Measurements from ENCODE around the gene GOLGA3. TPM values are rescaled to one million over a fixed set of nuclear protein-coding genes. Genes with fewer than 3 reads are reported as not detected.

Gene GOLGA3
- total RNA-seq, 5 donors from 2014 or later (not counting 1 experiment from before 2014, with no cell fraction given) = 49.1 to 77.9 (median 67.4) TPM

- 94% methylated on average over 19 of the region's 21 CpGs for WGBS (ENCODE audit: insufficient coverage)
- Mint-ChIP-seq H3K9me3 (no peaks in the 10 kb centered on the region), H3K4me1 (peaks cover 0 to 9% (median 1%) of the 10 kb centered on the region in 3 donors), H3K4me3 (no peak overlapping the region), H3K36me3 (peaks cover 44% of the 10 kb centered on the region), H3K27me3 (no peaks in the 10 kb centered on the region), H3K27ac (no peak overlapping the region)
- ChIA-PET POLR2A (no interaction called here), CTCF (no interaction called here)
- no peak for ATAC-seq (replicated peaks in 1 of 4)
- Histone ChIP-seq H3K36me3 (ENCODE audit: control insufficient read depth in 2 of 2, extremely low read depth in 1 of 2, insufficient read depth in 1 of 2, low read length in 1 of 2) (peaks cover 26 to 55% of the 10 kb centered on the region in 2 donors), H3K4me1 (ENCODE audit: control insufficient read depth in 1 of 2, extremely low read depth in 1 of 2, insufficient read depth in 2 of 2, low read length in 2 of 2) (no peaks in the 10 kb centered on the region), H3K27me3 (replicated peaks in 1 of 2; ENCODE audit: control insufficient read depth in 2 of 2, extremely low read depth in 1 of 2, insufficient read depth in 2 of 2, low read length in 1 of 2) (no peaks in the 10 kb centered on the region), H3K9me3 (no peaks in the 10 kb centered on the region), H3K27ac (ENCODE audit: low read length) (no peak overlapping the region), H3K4me3 (ENCODE audit: control insufficient read depth in 1 of 2, extremely low read depth in 1 of 2, low read length in 1 of 2) (no peak overlapping the region)
- no peak for DNase-seq
These were observed 39.6 kb downstream of the GOLGA3 start for GRCh38 chr12:132789099-132789471.

- peak overlapping the region in 1 of 2 donors; percentile 48 for H3K27ac Mint-ChIP-seq
- H3K9me3 Mint-ChIP-seq = no peaks in the 10 kb centered on the region
These were observed 40.1 kb downstream of the GOLGA3 start for GRCh38 chr12:132788375-132789098.

GRCh38 chr12:132787877-132788276 is 40.8 kb downstream of the GOLGA3 start:
- H3K4me1 Mint-ChIP-seq = peaks cover 0 to 9% (median 0%) of the 10 kb centered on the region in 3 donors
- no peak for ATAC-seq (replicated peaks in 1 of 4)
- H3K4me3 Mint-ChIP-seq = no peak overlapping the region

More at GRCh38 chr12:132788375-132789098, 40.1 kb downstream of the GOLGA3 start:
- no peak overlapping the region for H3K4me3 ChIP-seq (ENCODE audit: control insufficient read depth in 1 of 2, extremely low read depth in 1 of 2, low read length in 1 of 2)
- no peak for ATAC-seq (replicated peaks in 1 of 4)
- Mint-ChIP-seq H3K36me3 (peaks cover 47% of the 10 kb centered on the region), H3K27me3 (no peaks in the 10 kb centered on the region), H3K4me3 (no peak overlapping the region), H3K4me1 (peaks cover 0 to 9% (median 0%) of the 10 kb centered on the region in 3 donors)
- H3K27me3 ChIP-seq (replicated peaks in 1 of 2; ENCODE audit: control insufficient read depth in 2 of 2, extremely low read depth in 1 of 2, insufficient read depth in 2 of 2, low read length in 1 of 2) = no peaks in the 10 kb centered on the region
- H3K4me1 ChIP-seq (ENCODE audit: control insufficient read depth in 1 of 2, extremely low read depth in 1 of 2, insufficient read depth in 2 of 2, low read length in 2 of 2) = no peaks in the 10 kb centered on the region
- H3K9me3 ChIP-seq = no peaks in the 10 kb centered on the region
- ChIA-PET CTCF (no interaction called here), POLR2A (no interaction called here)
- H3K27ac ChIP-seq (ENCODE audit: low read length) = no peak overlapping the region
- H3K36me3 ChIP-seq (ENCODE audit: control insufficient read depth in 2 of 2, extremely low read depth in 1 of 2, insufficient read depth in 1 of 2, low read length in 1 of 2) = peaks cover 27 to 55% of the 10 kb centered on the region in 2 donors
- no peak for DNase-seq
- WGBS (ENCODE audit: insufficient coverage) = 96% methylated on average over 25 of the region's 29 CpGs

GRCh38 chr12:132786192-132786591 is 42.5 kb downstream of the GOLGA3 start:
- H3K4me1 Mint-ChIP-seq = peaks cover 0 to 9% (median 0%) of the 10 kb centered on the region in 3 donors
- Histone ChIP-seq H3K36me3 (ENCODE audit: control insufficient read depth in 2 of 2, extremely low read depth in 1 of 2, insufficient read depth in 1 of 2, low read length in 1 of 2) (peaks cover 36 to 65% of the 10 kb centered on the region in 2 donors), H3K27ac (ENCODE audit: low read length) (no peak overlapping the region), H3K27me3 (replicated peaks in 1 of 2; ENCODE audit: control insufficient read depth in 2 of 2, extremely low read depth in 1 of 2, insufficient read depth in 2 of 2, low read length in 1 of 2) (no peaks in the 10 kb centered on the region), H3K4me1 (ENCODE audit: control insufficient read depth in 1 of 2, extremely low read depth in 1 of 2, insufficient read depth in 2 of 2, low read length in 2 of 2) (no peaks in the 10 kb centered on the region), H3K4me3 (ENCODE audit: control insufficient read depth in 1 of 2, extremely low read depth in 1 of 2, low read length in 1 of 2) (no peak overlapping the region), H3K9me3 (no peaks in the 10 kb centered on the region)
- H3K9me3 Mint-ChIP-seq = no peaks in the 10 kb centered on the region
- H3K27me3 Mint-ChIP-seq = no peaks in the 10 kb centered on the region
- peaks cover 48% of the 10 kb centered on the region for H3K36me3 Mint-ChIP-seq
- ATAC-seq (replicated peaks in 1 of 4) = no peak
- WGBS (ENCODE audit: insufficient coverage) = 93% methylated on average over 19 of the region's 21 CpGs
- ChIA-PET POLR2A (no interaction called here), CTCF (no interaction called here)
- DNase-seq = no peak
- no peak overlapping the region for H3K4me3 Mint-ChIP-seq
- H3K27ac Mint-ChIP-seq = no peak overlapping the region

More at GRCh38 chr12:132787877-132788276, 40.8 kb downstream of the GOLGA3 start:
- Histone ChIP-seq H3K4me3 (ENCODE audit: control insufficient read depth in 1 of 2, extremely low read depth in 1 of 2, low read length in 1 of 2) (no peak overlapping the region), H3K4me1 (ENCODE audit: control insufficient read depth in 1 of 2, extremely low read depth in 1 of 2, insufficient read depth in 2 of 2, low read length in 2 of 2) (no peaks in the 10 kb centered on the region), H3K27ac (ENCODE audit: low read length) (no peak overlapping the region), H3K27me3 (replicated peaks in 1 of 2; ENCODE audit: control insufficient read depth in 2 of 2, extremely low read depth in 1 of 2, insufficient read depth in 2 of 2, low read length in 1 of 2) (no peaks in the 10 kb centered on the region), H3K9me3 (no peaks in the 10 kb centered on the region), H3K36me3 (ENCODE audit: control insufficient read depth in 2 of 2, extremely low read depth in 1 of 2, insufficient read depth in 1 of 2, low read length in 1 of 2) (peaks cover 27 to 61% of the 10 kb centered on the region in 2 donors)
- Mint-ChIP-seq H3K27ac (no peak overlapping the region), H3K9me3 (no peaks in the 10 kb centered on the region), H3K36me3 (peaks cover 47% of the 10 kb centered on the region), H3K27me3 (no peaks in the 10 kb centered on the region)
- POLR2A ChIA-PET = no interaction called here
- CTCF ChIA-PET = no interaction called here
- WGBS (ENCODE audit: insufficient coverage) = 94% methylated on average over 14 of the region's 15 CpGs
- DNase-seq = no peak

- no peaks in the 10 kb centered on the region for H3K9me3 Mint-ChIP-seq
- CTCF ChIA-PET = no interaction called here
These were observed 44.1 kb downstream of the GOLGA3 start for GRCh38 chr12:132784580-132784979.

GRCh38 chr12:132783917-132784531 is 44.6 kb downstream of the GOLGA3 start:
- Mint-ChIP-seq H3K4me1 (peaks cover 0 to 9% (median 0%) of the 10 kb centered on the region in 3 donors), H3K27me3 (no peaks in the 10 kb centered on the region), H3K36me3 (peaks cover 57% of the 10 kb centered on the region), H3K9me3 (no peaks in the 10 kb centered on the region), H3K27ac (no peak overlapping the region), H3K4me3 (no peak overlapping the region)
- Histone ChIP-seq H3K36me3 (ENCODE audit: control insufficient read depth in 2 of 2, extremely low read depth in 1 of 2, insufficient read depth in 1 of 2, low read length in 1 of 2) (peaks cover 47 to 66% of the 10 kb centered on the region in 2 donors), H3K9me3 (no peaks in the 10 kb centered on the region), H3K27me3 (replicated peaks in 1 of 2; ENCODE audit: control insufficient read depth in 2 of 2, extremely low read depth in 1 of 2, insufficient read depth in 2 of 2, low read length in 1 of 2) (no peaks in the 10 kb centered on the region), H3K4me3 (ENCODE audit: control insufficient read depth in 1 of 2, extremely low read depth in 1 of 2, low read length in 1 of 2) (no peak overlapping the region), H3K27ac (ENCODE audit: low read length) (no peak overlapping the region), H3K4me1 (ENCODE audit: control insufficient read depth in 1 of 2, extremely low read depth in 1 of 2, insufficient read depth in 2 of 2, low read length in 2 of 2) (no peaks in the 10 kb centered on the region)
- DNase-seq (no peak), ATAC-seq (replicated peaks in 1 of 4) (no peak)
- ChIA-PET CTCF (no interaction called here), POLR2A (no interaction called here)
- WGBS (ENCODE audit: insufficient coverage) = 90% methylated on average over 21 of the region's 22 CpGs

More at GRCh38 chr12:132784580-132784979, 44.1 kb downstream of the GOLGA3 start:
- H3K9me3 ChIP-seq = no peaks in the 10 kb centered on the region
- H3K36me3 Mint-ChIP-seq = peaks cover 60% of the 10 kb centered on the region
- 89% methylated on average over 9 of the region's 9 CpGs for WGBS (ENCODE audit: insufficient coverage)
- H3K27me3 Mint-ChIP-seq = no peaks in the 10 kb centered on the region
- ATAC-seq (replicated peaks in 1 of 4) (no peak), DNase-seq (no peak)
- H3K4me1 ChIP-seq (ENCODE audit: control insufficient read depth in 1 of 2, extremely low read depth in 1 of 2, insufficient read depth in 2 of 2, low read length in 2 of 2) = no peaks in the 10 kb centered on the region
- POLR2A ChIA-PET = no interaction called here
- no peaks in the 10 kb centered on the region for H3K27me3 ChIP-seq (replicated peaks in 1 of 2; ENCODE audit: control insufficient read depth in 2 of 2, extremely low read depth in 1 of 2, insufficient read depth in 2 of 2, low read length in 1 of 2)
- H3K4me3 ChIP-seq (ENCODE audit: control insufficient read depth in 1 of 2, extremely low read depth in 1 of 2, low read length in 1 of 2) = no peak overlapping the region
- H3K36me3 ChIP-seq (ENCODE audit: control insufficient read depth in 2 of 2, extremely low read depth in 1 of 2, insufficient read depth in 1 of 2, low read length in 1 of 2) = peaks cover 51 to 70% of the 10 kb centered on the region in 2 donors
- peak overlapping the region in 1 of 2 donors; percentile 82 for H3K27ac Mint-ChIP-seq
- H3K27ac ChIP-seq (ENCODE audit: low read length) = no peak overlapping the region
- peaks cover 0 to 9% (median 0%) of the 10 kb centered on the region in 3 donors for H3K4me1 Mint-ChIP-seq
- H3K4me3 Mint-ChIP-seq = no peak overlapping the region

All from T-cell (primary cell).